Measurements from ENCODE around the gene INO80B.
A peak's percentile ranks its signal among the peaks of the same experiment; 100 is the strongest.
"Not testable (repeated sequence)": the region's sequence is repeated elsewhere in the genome, so short reads cannot be mapped to it uniquely, and the experiment has no call there.

Gene INO80B

DNA sequence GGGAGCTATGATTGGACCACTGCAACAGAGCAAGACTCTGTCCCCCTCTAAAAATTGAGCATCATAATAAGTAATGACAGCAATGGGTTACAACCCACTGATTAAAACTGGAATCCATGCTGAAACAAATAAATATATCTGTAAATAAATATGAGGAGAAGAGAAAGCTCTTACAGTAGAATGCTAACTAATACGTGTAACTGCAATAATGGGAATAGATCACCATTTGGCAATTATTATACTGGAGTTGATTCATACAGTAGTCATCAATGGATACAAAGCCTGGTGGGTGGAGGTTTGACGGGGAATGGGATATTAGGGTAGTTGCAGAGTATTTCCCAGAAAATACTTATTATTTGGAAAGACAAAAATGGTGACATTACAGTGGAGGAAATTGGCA, 6.1 kb upstream of the INO80B start:
- DNase-seq (ENCODE audit: low read depth, low spot score): no peak

- DNase-seq (ENCODE audit: low read depth, low spot score): no peak
Observed at GRCh38 chr2:74450570-74451190, 4.2 kb upstream of the INO80B start.

GRCh38 chr2:74457129-74457548, 2.3 kb downstream of the INO80B start:
- no peak for DNase-seq (ENCODE audit: low read depth, low spot score)

- DNase-seq (ENCODE audit: low read depth, low spot score): no peak
Observed at GRCh38 chr2:74457549-74458131, 2.8 kb downstream of the INO80B start.

DNA sequence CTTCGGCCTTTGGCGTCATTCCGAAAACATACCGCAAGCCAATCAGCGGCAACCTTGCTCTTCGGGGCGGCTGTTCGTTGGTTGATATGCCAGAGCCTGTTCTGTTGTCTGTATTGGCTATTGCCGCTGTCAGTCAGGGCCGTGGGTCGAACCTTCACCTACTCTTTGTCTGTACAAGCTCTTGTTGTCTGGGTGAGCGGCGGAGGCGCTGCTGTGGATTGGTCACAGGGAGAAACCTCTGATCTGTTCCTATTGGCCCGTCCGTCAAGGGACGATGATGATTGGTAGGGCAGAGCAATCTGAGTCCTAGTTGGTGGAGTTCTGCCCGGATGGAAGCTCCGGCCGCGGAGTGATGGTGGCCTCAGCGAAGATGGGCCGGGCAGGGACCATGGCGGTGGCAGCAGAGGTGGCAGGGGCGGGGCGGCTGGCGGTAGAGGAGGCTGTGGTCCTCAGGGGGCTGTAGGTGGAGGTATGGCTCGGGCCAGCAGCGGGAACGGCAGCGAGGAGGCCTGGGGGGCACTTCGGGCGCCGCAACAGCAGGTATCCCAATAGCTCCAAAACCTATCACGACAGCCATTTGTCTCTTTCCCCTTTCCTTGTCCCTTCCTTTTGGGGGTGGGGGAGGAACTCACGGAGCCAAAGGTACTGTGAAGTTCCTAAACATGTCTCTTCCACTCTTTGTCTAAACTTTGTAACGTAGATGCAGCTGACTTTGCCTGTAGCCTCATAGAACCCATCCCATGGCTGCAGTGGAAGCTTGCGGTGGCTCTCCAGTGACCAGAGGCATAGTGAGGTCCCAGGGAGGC, 3.4 kb downstream of the INO80B start, which contains the start of gene WBP1:
WBP1 (plus strand) TSS at position 307 of the 806 bp plus-strand sequence; CDS start at position 472, 165 bp downstream.
- peak; percentile 100 for DNase-seq (ENCODE audit: low read depth, low spot score)

DNA sequence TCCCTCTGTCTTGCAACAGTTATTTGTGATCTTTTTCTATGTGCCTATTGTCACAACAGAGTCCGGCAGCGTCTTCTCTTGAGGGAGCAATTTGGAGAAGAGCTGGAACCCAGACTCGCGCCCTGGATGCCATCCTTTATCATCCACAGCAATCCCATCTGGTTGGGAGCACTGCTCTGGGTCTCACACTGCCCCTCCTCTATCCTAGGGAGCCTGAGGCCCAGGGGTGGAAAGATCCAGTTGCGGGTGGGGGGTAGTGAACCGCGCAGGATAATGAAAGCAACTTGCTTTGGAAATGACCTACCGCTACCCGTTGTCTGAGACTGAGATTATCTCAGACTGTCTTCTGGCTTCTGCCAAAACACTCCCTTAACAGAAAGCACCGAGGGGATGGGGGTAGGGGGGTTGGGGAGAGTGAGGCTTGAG, 4.1 kb downstream of the INO80B start:
- DNase-seq (ENCODE audit: low read depth, low spot score): no peak

DNA sequence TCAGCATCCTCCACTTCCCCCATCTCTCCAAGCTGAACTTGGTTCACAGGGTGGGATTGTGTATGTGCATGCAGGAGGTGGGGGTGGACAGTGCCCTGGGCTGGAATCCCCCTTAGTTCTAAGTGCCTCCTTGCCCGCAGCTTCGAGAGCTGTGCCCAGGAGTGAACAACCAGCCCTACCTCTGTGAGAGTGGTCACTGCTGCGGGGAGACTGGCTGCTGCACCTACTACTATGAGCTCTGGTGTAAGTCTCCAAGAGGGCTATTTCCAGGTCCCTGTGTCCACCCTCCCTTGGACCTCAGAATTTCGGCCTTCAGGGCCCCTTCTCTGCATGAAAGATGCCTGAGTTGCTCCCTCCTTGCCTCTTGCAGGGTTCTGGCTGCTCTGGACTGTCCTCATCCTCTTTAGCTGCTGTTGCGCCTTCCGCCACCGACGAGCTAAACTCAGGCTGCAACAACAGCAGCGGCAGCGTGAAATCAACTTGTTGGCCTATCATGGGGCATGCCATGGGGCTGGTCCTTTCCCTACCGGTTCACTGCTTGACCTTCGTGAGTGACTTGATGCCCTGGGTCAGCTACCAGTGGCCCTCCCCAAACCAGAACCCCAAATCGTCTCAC, 4.7 kb downstream of the INO80B start:
- DNase-seq (ENCODE audit: low read depth, low spot score): not testable (repeated sequence)

DNA sequence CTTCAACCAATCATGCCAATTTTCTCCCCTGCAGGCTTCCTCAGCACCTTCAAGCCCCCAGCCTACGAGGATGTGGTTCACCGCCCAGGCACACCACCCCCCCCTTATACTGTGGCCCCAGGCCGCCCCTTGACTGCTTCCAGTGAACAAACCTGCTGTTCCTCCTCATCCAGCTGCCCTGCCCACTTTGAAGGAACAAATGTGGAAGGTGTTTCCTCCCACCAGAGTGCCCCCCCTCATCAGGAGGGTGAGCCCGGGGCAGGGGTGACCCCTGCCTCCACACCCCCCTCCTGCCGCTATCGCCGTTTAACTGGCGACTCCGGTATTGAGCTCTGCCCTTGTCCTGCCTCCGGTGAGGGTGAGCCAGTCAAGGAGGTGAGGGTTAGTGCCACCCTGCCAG, 5.3 kb downstream of the INO80B start:
- DNase-seq (ENCODE audit: low read depth, low spot score): not testable (repeated sequence)

GRCh38 chr2:74461187-74462053, 6.5 kb downstream of the INO80B start:
- no peak for DNase-seq (ENCODE audit: low read depth, low spot score)

DNA sequence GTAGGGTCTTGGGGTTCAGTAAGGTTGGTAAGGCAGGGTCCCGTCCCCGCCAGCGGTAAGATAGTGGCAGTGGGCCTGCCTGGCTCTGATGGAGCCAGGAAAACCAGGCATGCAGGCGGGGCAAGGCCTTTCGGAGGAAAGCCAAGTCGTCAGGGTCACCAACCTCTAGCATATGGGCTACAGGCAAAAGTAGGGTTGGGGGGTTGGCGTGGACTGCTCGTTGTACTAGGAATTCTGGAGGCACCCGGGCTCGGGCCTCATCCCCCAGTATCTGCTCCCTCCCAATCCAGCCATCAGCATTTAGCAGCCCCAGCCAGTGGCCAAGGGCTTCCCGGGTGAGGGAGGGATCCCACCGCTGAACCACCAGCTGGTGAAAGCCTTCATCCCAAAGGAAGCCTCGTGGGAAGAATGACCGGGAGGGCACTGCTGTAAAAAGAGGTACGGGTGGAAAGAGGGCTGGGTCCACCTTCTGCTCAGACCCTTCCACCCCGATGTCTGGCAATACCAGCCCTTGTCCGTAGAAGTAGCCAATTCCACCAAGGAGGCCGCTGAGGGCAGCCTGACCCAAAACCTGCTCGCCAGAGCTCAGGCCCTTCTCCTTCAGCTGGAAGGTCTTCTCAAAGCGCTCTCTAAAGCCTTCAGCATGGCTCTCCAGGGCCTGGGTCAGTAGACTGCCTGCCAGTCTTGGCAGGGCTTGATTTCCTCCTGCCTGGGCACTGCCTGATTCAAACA, 7.3 kb downstream of the INO80B start:
- DNase-seq (ENCODE audit: low read depth, low spot score): no peak

- DNase-seq (ENCODE audit: low read depth, low spot score): no peak
Observed at GRCh38 chr2:74462786-74463105, 7.9 kb downstream of the INO80B start.

GRCh38 chr2:74464406-74464805, 9.5 kb downstream of the INO80B start:
- no peak for DNase-seq (ENCODE audit: low read depth, low spot score)

DNA sequence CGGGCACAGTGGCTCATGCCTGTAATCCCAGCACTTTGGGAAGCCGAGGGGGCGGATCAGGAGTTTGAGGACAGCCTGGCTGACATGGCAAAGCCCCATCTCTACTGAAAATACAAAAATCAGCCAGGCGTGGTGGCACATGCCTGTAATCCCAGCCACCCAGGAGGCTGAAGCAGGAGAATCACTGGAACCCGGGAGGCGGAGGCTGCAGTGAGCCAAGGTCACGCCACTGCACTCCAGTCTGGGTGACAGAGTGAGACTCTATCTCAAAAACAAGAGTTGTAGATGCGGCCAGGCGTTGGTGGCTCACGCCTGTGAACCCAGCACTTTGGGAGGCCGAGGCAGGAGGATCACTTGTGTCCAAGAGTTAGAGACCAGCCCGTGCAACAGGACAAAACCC, 15.9 kb downstream of the INO80B start:
- DNase-seq (ENCODE audit: low read depth, low spot score): not testable (repeated sequence)

- DNase-seq (ENCODE audit: low read depth, low spot score): no peak
Observed at GRCh38 chr2:74471332-74472065, 16.6 kb downstream of the INO80B start.

GRCh38 chr2:74472086-74472944, 17.4 kb downstream of the INO80B start, which contains the start of gene MRPL53:
Gene MRPL53 (minus strand): TSS chr2:74472680. CDS start chr2:74472660, 20 bp downstream.
- DNase-seq (ENCODE audit: low read depth, low spot score): peak; percentile 73

- DNase-seq (ENCODE audit: low read depth, low spot score): no peak
Observed at GRCh38 chr2:74472945-74473258, 18.0 kb downstream of the INO80B start.

DNA sequence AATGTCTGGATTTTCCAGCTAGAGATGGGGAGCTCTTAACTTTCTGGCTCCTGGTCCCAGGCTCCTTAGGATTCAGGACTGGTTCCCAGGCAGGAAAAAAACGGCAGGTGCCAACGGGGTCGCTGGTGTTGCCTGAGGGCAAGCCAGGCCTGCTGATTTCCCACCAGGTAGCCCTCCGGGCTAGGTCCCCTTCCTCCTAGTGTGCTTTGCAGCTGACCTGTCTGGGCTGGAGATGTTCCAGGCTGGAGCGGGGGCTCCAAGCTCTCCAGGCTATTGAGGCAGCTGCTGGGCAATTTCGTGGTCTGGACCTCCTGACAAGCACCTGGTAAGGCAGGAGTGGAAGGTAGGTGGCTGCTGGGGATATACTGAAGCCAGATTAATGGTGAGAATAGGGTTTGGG, 19.6 kb downstream of the INO80B start:
- DNase-seq (ENCODE audit: low read depth, low spot score): no peak

GRCh38 chr2:74474899-74475298, 20.0 kb downstream of the INO80B start:
- DNase-seq (ENCODE audit: low read depth, low spot score): no peak

DNA sequence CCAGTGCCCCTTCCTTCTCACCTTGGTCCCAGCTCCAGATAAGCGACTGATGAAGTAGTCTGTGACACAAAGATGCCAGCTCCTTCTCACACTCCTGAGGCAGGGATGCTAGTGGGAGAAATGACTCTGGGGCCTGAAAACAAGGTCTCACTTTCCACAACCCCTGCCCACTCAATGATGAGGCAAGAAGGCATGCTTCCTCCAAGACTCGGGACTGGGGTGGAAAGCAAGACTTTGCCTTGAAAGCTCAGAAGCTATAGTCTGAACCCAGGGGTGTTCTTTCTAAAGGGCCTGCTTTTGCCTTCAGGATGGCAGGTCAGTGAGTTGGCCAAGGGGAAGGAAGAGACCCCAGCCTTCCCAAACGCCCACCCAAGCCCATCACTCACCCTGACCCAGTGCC, 26.5 kb downstream of the INO80B start:
- DNase-seq (ENCODE audit: low read depth, low spot score): no peak

Measured in brain pericyte (primary cell).